IPS DF 6.9 (cell line): ENCODE measurements around the gene ERAL1.
"Not testable (repeated sequence)": the region's sequence is repeated elsewhere in the genome, so short reads cannot be mapped to it uniquely, and the experiment has no call there.

Experiments
- DNase-seq: peaks from one replicate; pipeline ENCODE4 v3.0.0-alpha.2; 2013; ENCODE audit warnings: low read depth, low spot score
- H3K27ac ChIP-seq: one replicate; pipeline ENCODE4 v1.5.1; 2013; ENCODE audit warnings: low read length, control low read depth
- H3K27me3 ChIP-seq: 2 replicates; pipeline ENCODE4 v1.6.1; 2013; ENCODE audit warnings: mild to moderate bottlenecking, low read length; ENCODE audit not compliant: control insufficient read depth, insufficient read depth
- H3K36me3 ChIP-seq: 2 replicates; pipeline ENCODE4 v1.6.1; 2013; ENCODE audit warnings: low read length; ENCODE audit not compliant: control insufficient read depth, insufficient read depth
- H3K4me1 ChIP-seq: 2 replicates; pipeline ENCODE4 v1.6.1; 2013; ENCODE audit warnings: low read length; ENCODE audit not compliant: control insufficient read depth, insufficient read depth
- H3K4me3 ChIP-seq: 2 replicates; pipeline ENCODE4 v1.5.1; 2013; ENCODE audit warnings: mild to moderate bottlenecking, low read length
- H3K9me3 ChIP-seq: 2 replicates; pipeline ENCODE4 v1.6.1; 2013; ENCODE audit warnings: low read length, inconsistent platforms; ENCODE audit not compliant: control insufficient read depth, insufficient read depth
- WGBS: extraction: QIAGEN DNeasy Blood & Tissue Kit; methylation state at CpG from one replicate; pipeline ENCODE4 v1.1.7; 2013; ENCODE audit warnings: mixed read lengths, missing lambda C conversion rate; ENCODE audit not compliant: insufficient read length, insufficient coverage; 5-methylcytosine and 5-hydroxymethylcytosine counted together

Gene ERAL1

GRCh38 chr17:28863953-28864352 lies 9.1 kb downstream of the ERAL1 start:
- no peaks in the 10 kb centered on the region for H3K9me3 ChIP-seq
- H3K4me1 ChIP-seq: no peaks in the 10 kb centered on the region
- H3K27me3 ChIP-seq: no peaks in the 10 kb centered on the region
- H3K27ac ChIP-seq: no peak overlapping the region
- no peak for DNase-seq
- no peak overlapping the region for H3K4me3 ChIP-seq
- no CpG with 5 or more reads among the region's 1 CpG for WGBS
- H3K36me3 ChIP-seq: peaks cover 6% of the 10 kb centered on the region; the same call in 1 of the 2 replicates

GRCh38 chr17:28864991-28865849 lies 10.4 kb downstream of the ERAL1 start:
- Histone ChIP-seq H3K4me1 (no peaks in the 10 kb centered on the region), H3K9me3 (no peaks in the 10 kb centered on the region), H3K27me3 (no peaks in the 10 kb centered on the region), H3K27ac (no peak overlapping the region), H3K36me3 (peaks cover 4% of the 10 kb centered on the region; the same call in 1 of the 2 replicates), H3K4me3 (no peak overlapping the region)
- WGBS: no CpG with 5 or more reads among the region's 11 CpGs
- DNase-seq: no peak

- H3K4me1 ChIP-seq: no peaks in the 10 kb centered on the region
- H3K9me3 ChIP-seq: no peaks in the 10 kb centered on the region
- H3K36me3 ChIP-seq: no peaks in the 10 kb centered on the region
- no peaks in the 10 kb centered on the region for H3K27me3 ChIP-seq
- no peak overlapping the region for H3K27ac ChIP-seq
- no peak overlapping the region for H3K4me3 ChIP-seq
- no peak for DNase-seq
- no CpG with 5 or more reads among the region's 13 CpGs for WGBS
Observed at GRCh38 chr17:28865946-28866752, 11.3 kb downstream of the ERAL1 start.

GRCh38 chr17:28867276-28867675 lies 12.5 kb downstream of the ERAL1 start:
- H3K27ac ChIP-seq: no peak overlapping the region
- H3K36me3 ChIP-seq: no peaks in the 10 kb centered on the region
- WGBS: no CpG with 5 or more reads among the region's 7 CpGs
- no peaks in the 10 kb centered on the region for H3K27me3 ChIP-seq
- H3K9me3 ChIP-seq: no peaks in the 10 kb centered on the region
- H3K4me3 ChIP-seq: no peak overlapping the region
- no peak for DNase-seq
- H3K4me1 ChIP-seq: no peaks in the 10 kb centered on the region

- Histone ChIP-seq H3K4me3 (no peak overlapping the region), H3K4me1 (no peaks in the 10 kb centered on the region; the same call in 1 of the 2 replicates), H3K36me3 (no peaks in the 10 kb centered on the region), H3K27ac (no peak overlapping the region), H3K9me3 (no peaks in the 10 kb centered on the region), H3K27me3 (no peaks in the 10 kb centered on the region)
- no CpG with 5 or more reads among the region's 6 CpGs for WGBS
- DNase-seq: no peak
Observed at GRCh38 chr17:28871056-28871579, 16.3 kb downstream of the ERAL1 start.

GRCh38 chr17:28873839-28874238 lies 19.0 kb downstream of the ERAL1 start:
- no CpG with 5 or more reads among the region's 7 CpGs for WGBS
- no peak overlapping the region for H3K27ac ChIP-seq
- no peaks in the 10 kb centered on the region; the same call in 1 of the 2 replicates for H3K4me1 ChIP-seq
- H3K36me3 ChIP-seq: no peaks in the 10 kb centered on the region
- H3K4me3 ChIP-seq: no peak overlapping the region
- H3K9me3 ChIP-seq: no peaks in the 10 kb centered on the region
- DNase-seq: no peak
- H3K27me3 ChIP-seq: no peaks in the 10 kb centered on the region

- DNase-seq: no peak
- no peaks in the 10 kb centered on the region for H3K9me3 ChIP-seq
- H3K4me1 ChIP-seq: no peaks in the 10 kb centered on the region; the same call in 1 of the 2 replicates
- no peak overlapping the region for H3K4me3 ChIP-seq
- no peak overlapping the region for H3K27ac ChIP-seq
- no peaks in the 10 kb centered on the region for H3K27me3 ChIP-seq
- WGBS: no CpG with 5 or more reads among the region's 3 CpGs
- no peaks in the 10 kb centered on the region; the same call in 1 of the 2 replicates for H3K36me3 ChIP-seq
Observed at GRCh38 chr17:28874750-28875149, 19.9 kb downstream of the ERAL1 start.

- WGBS: no CpG with 5 or more reads among the region's 1 CpG
- no peaks in the 10 kb centered on the region; the same call in 1 of the 2 replicates for H3K4me1 ChIP-seq
- H3K36me3 ChIP-seq: peaks cover 8% of the 10 kb centered on the region
- H3K27ac ChIP-seq: no peak overlapping the region
- no peaks in the 10 kb centered on the region for H3K27me3 ChIP-seq
- no peak for DNase-seq
- no peak overlapping the region for H3K4me3 ChIP-seq
- H3K9me3 ChIP-seq: no peaks in the 10 kb centered on the region
Observed at GRCh38 chr17:28875848-28876550, 21.2 kb downstream of the ERAL1 start.

- H3K4me3 ChIP-seq, H3K27ac ChIP-seq, H3K9me3 ChIP-seq, H3K27me3 ChIP-seq, DNase-seq, H3K4me1 ChIP-seq: not testable (repeated sequence)
- no CpG with 5 or more reads among the region's 6 CpGs for WGBS
- H3K36me3 ChIP-seq: peaks cover 19% of the 10 kb centered on the region
Observed at GRCh38 chr17:28877150-28877711, 22.4 kb downstream of the ERAL1 start.
